NCI-H2196 (cell line): ENCODE data around the gene ZNF79.

ENCODE experiments used
- DNase-seq: peaks from one replicate; lab custom pipeline; 2025; ENCODE audit not compliant: unreplicated experiment; lab: John Stamatoyannopoulos, UW

ZNF79 gene

DNA sequence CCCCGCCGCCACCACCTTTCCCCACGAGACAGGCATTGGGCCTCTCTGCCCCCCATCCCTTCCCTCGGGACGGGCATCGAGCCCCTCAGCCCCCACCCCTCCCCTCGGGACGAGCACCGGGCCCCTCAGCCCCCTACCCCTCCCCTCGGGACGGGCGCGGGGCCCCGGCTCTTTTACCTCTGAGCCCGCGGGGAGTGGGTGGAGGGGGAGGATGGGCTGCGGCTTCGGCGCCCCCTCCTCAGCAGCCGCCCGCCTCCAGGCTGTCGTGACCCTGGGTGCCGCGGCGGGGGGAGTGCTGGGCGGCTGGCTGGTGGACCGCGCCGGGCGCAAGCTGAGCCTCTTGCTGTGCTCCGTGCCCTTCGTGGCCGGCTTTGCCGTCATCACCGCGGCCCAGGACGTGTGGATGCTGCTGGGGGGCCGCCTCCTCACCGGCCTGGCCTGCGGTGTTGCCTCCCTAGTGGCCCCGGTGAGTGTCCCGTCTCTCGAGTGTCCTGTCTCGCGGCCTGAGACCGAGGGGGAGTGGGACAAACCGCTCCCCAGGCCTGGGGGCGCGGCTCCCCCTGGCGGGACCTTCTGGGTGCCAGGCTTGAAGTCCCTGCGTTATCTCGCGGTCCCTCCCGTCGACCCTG is 26.4 kb upstream of the ZNF79 start:
- no peak for DNase-seq

DNA sequence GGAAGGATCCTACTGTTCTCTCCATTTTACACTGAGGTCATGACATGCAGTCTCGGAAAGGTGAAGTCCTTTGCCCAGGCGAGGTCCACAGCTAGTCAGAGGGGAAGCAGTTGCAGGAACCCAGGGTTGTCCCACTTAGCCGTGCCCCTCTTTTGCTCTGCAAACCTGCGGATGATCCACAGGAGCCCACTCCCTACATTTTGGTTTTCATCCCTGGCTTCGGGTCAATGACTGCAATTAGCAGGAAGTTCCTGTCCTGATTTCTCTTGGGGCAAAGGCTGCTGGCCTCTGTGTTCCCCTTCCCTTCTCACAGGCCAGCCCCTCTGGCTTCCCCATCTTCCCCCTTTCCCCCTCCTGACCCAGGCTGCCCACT is 25.9 kb upstream of the ZNF79 start:
- no peak for DNase-seq

DNA sequence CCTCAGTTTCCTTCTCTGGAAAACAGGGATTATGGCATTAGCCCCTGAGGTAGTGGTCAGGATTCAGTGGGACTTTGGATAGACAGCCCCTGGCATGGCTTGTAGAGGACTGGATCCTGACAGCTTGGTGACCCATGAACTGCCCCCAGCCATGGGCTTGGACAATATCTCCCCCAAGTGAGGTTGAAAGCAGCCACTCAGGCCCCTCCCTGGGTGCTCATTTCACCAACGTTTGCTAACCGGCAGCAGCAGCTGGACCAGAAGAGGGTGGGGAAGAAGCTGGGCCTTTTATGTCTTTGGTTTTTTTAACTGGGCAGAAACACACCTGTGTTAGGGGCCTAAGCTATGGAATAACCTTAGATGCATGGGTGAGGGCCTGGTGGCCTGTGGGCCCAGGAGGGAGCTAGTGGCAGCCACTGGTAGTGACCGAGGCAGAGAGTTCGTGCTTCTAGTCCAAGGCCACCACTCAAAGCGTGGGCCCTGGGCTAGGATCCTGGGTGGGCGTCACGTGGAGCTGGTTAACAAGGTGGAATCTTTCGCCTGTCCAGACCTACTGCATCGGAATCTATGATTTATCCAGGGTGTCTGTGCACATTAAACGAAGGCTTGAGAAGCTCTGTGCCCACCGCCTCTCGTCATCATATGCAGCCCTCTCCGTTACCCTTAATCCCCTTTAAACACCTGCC is 25.3 kb upstream of the ZNF79 start:
- DNase-seq: no peak

DNA sequence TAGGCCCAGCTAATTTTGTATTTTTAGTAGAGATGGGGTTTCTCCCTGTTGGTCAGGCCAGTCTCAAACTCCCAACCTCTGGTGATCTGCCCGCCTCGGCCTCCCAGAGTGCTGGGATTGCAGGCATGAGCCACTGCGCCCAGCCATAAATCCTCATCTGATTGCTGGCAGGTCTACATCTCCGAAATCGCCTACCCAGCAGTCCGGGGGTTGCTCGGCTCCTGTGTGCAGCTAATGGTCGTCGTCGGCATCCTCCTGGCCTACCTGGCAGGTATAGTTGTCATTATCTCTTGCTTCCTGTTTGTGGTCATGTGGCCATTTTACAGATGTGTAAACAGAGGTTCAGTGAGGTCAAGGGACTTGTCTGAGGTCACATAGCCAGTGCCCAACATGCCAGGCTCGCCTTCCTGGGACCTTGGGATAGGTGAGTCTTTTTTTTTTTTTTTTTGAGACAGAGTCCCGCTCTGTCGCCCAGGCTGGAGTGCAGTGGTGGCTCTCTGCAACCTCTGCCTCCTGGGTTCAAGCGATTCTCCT is 24.4 kb upstream of the ZNF79 start:
- DNase-seq: no peak

DNA sequence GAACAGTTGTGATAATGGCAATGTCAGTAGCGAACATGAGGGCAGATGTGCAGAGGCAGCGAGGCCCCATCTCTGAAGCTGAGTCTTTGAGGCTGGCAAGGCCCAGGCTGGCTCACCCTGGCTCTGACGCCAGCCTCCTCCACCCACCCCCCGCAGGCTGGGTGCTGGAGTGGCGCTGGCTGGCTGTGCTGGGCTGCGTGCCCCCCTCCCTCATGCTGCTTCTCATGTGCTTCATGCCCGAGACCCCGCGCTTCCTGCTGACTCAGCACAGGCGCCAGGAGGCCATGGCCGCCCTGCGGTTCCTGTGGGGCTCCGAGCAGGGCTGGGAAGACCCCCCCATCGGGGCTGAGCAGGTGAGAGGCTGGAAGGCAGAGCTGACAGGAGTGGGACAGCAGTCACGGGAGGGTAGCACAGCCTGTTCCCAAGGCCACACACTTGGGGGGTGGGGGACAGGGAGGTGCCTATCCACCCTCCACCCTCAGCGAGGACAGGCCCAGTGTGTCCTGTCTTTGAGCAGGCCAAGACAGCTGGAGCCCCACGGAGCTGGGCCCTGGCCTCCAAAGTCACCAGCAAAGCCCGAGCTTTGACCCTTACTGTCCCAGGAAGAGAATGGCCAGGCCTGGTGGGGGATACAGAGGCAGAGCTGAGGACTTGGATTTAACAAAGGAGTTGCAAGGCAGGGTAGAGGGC is 21.6 kb upstream of the ZNF79 start:
- no peak for DNase-seq

DNA sequence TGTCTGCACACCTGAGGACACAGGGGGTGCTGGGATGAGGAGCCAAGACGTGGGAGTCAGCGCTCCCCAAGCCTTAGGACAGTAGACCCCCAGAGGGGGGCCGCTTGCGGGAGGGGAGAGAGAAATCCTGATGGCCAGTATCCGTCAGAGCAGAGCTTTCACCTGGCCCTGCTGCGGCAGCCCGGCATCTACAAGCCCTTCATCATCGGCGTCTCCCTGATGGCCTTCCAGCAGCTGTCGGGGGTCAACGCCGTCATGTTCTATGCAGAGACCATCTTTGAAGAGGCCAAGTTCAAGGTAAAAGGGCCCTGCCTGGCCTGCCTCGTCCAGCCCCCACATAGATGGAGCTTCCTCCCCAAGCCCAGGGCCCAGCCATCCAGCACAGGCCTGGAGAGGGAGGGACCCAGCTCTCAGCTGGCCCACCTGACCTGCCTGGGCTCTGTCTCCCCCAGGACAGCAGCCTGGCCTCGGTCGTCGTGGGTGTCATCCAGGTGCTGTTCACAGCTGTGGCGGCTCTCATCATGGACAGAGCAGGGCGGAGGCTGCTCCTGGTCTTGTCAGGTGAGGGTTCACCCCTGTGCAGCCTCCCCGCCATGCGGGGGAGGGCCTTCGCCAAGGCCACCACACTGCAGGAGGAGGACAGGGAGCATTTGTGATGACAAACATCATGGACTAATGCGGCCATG is 20.5 kb upstream of the ZNF79 start:
- DNase-seq: no peak

DNA sequence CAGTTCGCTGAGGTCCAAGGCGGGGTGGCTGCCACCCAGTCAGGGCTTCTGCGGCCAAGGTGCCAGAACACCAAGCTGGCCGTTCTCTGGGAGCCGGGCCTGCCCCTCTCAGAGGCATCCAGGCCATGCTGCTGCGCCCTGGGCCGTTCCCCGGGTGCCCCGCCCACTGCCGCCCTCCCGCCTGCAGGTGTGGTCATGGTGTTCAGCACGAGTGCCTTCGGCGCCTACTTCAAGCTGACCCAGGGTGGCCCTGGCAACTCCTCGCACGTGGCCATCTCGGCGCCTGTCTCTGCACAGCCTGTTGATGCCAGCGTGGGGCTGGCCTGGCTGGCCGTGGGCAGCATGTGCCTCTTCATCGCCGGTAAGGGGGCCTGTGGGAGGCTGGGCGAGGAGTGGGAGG is 19.6 kb upstream of the ZNF79 start:
- DNase-seq: no peak

DNA sequence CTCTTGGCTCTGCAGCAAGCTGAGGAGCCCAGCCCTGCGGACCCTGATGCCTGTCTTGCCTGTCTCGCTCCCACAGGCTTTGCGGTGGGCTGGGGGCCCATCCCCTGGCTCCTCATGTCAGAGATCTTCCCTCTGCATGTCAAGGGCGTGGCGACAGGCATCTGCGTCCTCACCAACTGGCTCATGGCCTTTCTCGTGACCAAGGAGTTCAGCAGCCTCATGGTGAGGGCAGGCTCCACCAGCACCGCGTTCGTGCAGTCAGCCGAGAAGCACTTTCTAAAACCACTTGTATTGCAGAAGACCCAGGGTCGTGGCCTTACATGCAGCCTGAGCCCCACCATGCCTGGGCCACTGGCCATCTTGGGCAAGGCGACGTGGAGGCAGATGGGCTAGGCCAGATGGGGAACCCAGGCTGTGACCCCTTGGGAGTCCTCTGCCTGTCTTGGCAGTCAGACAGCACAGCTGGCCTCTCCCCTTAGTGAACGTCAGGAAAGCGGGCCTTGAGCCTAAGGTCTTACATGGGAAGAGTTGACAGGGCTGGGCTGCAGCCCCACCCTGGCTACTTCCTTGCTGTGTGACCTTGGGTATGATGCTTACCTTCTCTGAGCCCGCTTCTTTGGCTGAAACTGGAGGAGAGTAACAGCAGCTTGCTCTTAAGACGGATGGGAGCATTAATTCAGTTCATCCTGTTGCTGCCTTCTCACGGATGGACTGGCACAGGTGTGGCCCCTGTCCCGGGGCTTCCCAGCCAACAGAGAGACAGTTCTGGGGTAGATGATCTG is 18.6 kb upstream of the ZNF79 start:
- DNase-seq: no peak

DNA sequence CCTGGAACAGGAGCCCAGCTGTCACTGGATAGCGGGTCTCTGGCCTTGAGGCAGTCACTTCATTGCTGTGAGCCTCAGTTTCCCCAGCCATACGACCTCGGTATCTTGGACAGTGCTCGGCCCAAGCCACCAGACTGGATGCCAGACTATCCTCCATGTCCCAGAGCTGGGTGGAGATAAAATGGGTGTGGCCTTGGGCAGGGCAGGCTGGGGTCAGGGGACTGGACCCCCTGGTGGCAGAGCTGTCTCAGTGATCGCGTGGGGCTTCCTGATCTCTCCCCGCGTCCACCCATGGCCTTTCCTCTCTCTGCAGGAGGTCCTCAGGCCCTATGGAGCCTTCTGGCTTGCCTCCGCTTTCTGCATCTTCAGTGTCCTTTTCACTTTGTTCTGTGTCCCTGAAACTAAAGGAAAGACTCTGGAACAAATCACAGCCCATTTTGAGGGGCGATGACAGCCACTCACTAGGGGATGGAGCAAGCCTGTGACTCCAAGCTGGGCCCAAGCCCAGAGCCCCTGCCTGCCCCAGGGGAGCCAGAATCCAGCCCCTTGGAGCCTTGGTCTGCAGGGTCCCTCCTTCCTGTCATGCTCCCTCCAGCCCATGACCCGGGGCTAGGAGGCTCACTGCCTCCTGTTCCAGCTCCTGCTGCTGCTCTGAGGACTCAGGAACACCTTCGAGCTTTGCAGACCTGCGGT is 17.2 kb upstream of the ZNF79 start:
- no peak for DNase-seq

DNA sequence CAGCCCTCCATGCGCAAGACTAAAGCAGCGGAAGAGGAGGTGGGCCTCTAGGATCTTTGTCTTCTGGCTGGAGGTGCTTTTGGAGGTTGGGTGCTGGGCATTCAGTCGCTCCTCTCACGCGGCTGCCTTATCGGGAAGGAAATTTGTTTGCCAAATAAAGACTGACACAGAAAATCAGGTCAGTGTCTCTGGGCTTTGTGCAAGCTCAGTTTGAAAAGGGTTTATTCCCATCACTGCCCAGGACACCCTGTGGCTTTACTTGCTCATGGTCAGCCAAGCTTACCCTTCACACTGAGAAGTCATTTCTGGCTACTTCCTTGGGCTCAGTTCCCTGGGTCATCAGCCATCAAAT is 16.7 kb upstream of the ZNF79 start:
- no peak for DNase-seq

DNA sequence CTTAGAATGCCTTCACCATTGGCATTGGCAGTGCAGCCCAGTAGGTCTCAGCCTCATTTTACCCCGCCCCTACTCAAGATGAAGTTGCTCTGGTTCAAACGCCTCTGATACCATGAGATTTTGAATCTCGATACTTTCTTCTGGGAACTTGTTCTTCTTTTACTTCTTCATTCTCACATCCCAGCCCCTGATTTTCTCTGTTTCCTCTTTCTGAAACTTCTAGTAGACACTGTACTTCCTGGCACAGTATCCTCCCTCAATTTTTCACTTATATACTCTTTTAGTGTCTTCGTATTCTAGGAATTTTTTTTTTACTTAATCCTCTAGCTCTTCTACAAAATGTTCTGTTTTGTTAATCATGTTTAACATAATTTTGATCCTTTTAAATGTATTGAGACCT is 13.1 kb upstream of the ZNF79 start:
- no peak for DNase-seq

DNA sequence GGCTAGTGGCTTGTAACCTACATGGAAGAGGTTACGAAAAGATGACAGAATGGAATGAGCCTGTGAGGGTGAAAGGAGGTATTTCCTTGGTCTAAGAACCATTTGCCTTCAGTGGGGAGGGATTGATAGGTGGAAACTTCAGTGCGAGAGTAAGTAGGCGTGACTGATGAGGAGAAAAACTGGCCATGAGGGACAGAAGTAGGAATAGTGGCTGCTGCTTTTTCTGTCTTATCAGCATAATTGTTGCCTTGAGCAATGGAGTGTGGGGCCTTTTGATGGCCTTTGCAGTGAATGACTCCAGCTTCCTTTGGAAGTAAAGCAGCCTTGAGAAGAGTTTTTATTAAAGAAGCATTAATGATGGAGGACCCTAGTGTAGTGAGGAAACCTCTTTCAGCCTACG is 9.0 kb upstream of the ZNF79 start:
- no peak for DNase-seq

DNA sequence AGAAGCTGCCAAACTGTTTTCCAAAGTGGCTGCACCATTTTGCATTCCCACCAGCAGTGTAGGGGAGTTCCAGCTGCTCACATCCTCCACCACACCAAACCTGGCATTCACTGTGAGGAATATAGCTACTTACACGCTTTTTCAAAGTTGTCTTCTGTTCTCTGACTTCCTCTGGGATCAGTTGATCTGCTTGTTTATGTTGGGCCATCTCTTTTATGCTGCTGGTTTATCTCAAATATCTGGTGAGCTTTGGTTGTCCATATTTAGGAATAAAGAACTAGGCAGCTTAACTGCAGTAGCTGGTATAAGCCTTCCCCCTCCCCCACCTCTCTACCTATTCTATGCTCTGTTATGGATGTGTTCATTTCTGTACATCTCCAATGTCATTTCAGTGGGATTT is 8.5 kb upstream of the ZNF79 start:
- DNase-seq: no peak

DNA sequence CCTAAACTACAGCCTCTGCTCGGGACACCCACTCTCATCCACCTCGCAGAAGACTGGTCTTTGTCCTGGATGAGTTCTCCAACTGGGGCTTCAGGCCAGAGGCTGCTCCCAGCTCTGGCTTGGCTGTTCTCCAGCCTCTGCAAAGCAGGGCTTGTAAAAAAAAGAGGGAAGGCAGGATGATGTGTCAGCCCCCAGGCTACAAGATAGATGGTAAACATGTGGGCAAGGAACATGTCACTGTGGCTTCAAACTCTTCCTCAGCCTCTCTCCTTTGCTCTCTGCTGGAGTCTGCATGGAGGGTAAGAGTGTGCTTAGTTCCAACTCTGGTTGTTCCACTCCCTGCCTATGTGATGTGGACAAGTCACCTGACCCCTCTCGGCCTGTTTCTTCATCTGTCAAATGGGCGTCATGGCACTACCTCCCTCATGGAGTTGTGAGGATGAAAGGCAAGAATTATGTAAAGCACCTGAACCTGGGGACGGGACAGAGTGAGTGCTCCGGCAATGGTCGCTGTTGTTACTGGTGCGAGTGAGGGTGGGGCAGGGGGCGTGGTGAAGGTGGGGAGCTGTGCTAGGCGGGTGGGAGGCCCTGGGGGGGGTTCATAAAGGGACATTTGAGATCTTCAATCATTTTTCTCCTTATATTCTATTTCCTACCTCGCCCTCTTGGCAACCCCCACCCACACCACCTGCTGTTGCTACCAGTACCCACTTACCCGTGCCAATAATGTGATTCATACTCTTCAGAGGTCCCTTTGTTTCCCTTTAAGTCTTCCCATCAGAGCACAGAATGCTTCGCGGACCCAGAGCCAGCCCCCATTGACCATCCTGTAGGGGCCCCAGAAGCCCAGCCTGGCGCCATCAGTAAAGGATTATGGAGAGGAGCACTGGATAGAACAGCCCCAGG is 6.8 kb upstream of the ZNF79 start:
- peak; percentile 10 for DNase-seq

DNA sequence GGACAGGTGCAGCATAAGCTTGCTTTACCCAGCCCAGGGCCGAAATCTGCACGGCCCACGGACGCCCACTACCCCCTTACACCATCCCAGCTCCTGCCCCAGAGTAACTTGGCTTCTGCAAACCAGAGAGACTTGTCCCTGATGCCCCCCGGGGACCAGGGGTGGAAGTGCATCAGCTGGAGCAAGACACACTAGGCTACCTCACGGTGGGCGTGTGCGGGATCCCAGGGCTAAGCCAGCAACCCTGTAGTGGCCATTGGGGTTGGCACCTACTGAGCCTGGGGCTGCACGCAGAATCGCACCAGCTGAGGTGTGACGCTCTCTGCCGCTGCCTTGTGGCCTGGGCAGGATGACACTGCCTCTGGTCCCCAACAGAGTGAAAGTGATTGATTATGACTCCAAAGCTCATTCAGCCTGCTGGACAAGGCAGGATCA is 6.1 kb upstream of the ZNF79 start:
- DNase-seq: peak; percentile 22

DNA sequence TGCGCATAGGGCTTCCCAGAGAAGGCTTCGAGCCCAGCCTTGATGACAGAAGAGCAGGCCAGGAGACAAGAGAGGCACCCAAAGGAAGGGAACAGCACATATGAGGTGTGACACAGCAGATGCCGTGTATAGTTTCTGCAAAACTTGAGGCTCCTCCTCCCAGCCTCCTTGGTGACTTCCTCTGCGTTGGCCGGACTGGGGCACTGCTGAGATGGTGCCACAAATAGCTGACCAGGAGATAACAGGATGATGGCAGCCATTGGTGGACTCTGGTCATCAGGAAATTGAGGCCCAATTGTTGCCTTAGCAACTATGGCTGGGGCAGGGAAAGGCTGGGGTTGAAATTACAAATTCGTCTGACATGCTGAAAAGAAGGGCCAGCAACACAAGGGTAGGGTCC is 4.8 kb upstream of the ZNF79 start:
- DNase-seq: no peak

DNA sequence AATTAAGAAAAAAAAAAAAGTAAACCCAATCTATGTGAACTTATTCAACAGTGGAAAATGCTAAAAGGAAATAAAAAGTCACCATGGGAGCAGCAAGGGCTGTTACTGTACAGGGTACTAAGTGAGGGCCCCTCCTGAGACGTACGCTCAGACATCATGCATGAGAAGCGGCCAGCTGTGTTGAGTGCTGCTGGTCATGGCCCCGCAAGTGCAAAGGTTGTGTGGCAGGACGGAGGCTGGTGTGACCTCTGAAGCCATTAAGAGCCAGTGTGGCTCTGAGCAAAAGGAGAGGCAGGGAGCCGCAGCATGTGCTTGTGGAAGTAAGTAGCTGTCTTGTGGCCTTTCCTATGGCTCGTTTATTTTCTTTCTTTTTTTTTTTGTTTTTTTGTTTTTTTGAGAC is 3.1 kb upstream of the ZNF79 start:
- no peak for DNase-seq

DNA sequence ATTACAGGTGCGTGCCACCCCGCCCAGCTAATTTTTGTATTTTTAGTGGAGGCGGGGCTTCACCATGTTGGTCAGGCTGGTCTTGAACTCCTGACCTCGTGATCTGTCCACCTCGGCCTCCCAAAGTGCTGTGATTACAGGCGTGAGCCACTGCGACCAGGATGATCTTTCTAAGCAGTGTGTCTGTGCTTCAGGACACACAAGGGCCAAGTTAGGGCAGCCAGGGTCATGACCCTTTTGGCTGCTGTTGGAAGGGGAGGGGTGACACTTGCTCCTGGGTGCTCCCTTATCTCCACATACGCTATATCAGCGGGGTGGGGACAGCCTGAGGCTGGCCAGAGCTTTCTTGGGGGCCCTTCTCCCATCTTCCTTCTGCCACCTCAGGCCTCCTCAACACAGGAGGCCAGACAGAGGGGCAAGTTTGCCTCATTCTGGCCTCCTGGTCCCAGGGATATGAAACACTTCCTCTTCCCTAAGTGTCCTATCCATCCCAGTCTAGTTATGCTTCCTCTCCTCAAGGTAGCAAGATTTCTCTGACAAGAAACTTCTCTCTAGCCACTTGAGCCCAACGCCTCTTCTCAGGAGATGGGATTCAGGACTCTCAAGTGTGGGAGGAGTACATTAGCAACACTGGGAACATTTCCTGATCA is 1.9 kb upstream of the ZNF79 start:
- no peak for DNase-seq

DNA sequence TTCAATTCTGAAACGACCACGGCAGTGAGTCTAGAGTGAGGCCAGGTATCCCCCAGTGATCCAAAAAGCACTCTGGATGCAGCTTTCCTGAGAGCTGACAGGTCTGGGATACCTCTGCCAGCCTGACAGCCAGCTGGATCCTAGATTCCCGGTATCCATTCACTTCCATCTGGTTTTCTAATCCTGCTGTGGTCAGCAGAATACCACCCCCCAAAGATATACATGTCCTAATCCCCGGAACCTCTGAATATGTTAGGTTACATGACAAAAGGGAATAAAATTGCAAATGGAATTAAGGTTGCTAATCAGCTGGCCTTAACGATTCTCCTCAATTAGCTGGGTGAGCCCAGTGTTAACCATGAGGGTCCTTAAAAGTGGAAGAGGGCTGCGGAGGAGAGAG is 1.4 kb upstream of the ZNF79 start:
- DNase-seq: no peak
